ENCODE results near the gene CHRM1. TPM values are rescaled to one million over a fixed set of nuclear protein-coding genes. Genes with fewer than 3 reads are reported as not detected.

The CHRM1 gene
- total and polyA plus RNA-seq, 2 experiments from 2014 or later, result 1.4 to 1.6 TPM

DNA sequence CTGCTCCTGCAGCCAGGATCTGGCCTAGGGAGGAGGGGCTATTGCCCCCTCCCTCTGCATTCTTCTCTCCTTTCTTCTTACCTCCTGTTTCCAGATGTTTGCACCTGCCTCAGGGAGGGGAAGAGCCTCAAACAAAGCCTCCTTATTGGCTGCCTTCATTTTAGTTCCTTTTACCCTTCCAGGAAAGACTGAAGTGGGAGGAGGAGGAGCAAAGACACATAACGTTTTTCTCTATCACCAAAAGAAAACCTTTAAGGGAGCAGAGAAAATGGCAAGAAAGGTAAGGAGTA, 13.3 kb upstream of the CHRM1 start:
- no peaks in the 10 kb centered on the region for H3K36me3 ChIP-seq
- TF ChIP-seq, protein P1, sequence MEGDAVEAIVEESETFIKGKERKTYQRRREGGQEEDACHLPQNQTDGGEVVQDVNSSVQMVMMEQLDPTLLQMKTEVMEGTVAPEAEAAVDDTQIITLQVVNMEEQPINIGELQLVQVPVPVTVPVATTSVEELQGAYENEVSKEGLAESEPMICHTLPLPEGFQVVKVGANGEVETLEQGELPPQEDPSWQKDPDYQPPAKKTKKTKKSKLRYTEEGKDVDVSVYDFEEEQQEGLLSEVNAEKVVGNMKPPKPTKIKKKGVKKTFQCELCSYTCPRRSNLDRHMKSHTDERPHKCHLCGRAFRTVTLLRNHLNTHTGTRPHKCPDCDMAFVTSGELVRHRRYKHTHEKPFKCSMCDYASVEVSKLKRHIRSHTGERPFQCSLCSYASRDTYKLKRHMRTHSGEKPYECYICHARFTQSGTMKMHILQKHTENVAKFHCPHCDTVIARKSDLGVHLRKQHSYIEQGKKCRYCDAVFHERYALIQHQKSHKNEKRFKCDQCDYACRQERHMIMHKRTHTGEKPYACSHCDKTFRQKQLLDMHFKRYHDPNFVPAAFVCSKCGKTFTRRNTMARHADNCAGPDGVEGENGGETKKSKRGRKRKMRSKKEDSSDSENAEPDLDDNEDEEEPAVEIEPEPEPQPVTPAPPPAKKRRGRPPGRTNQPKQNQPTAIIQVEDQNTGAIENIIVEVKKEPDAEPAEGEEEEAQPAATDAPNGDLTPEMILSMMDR (IDR thresholded peaks at IDR 0.05; ENCODE audit: low read depth, low read length), result no peak
- H3K27me3 ChIP-seq, result no peaks in the 10 kb centered on the region
- no peaks in the 10 kb centered on the region for H3K9me3 ChIP-seq (ENCODE audit: low read depth)
- H3K27ac ChIP-seq, result no peak overlapping the region
- DNase-seq (ENCODE audit: low read depth in 1 of 2, low spot score in 1 of 2), result no peak
- H3K4me3 ChIP-seq, result no peak overlapping the region
- peaks cover 10% of the 10 kb centered on the region for H3K4me1 ChIP-seq (ENCODE audit: low read depth)

DNA sequence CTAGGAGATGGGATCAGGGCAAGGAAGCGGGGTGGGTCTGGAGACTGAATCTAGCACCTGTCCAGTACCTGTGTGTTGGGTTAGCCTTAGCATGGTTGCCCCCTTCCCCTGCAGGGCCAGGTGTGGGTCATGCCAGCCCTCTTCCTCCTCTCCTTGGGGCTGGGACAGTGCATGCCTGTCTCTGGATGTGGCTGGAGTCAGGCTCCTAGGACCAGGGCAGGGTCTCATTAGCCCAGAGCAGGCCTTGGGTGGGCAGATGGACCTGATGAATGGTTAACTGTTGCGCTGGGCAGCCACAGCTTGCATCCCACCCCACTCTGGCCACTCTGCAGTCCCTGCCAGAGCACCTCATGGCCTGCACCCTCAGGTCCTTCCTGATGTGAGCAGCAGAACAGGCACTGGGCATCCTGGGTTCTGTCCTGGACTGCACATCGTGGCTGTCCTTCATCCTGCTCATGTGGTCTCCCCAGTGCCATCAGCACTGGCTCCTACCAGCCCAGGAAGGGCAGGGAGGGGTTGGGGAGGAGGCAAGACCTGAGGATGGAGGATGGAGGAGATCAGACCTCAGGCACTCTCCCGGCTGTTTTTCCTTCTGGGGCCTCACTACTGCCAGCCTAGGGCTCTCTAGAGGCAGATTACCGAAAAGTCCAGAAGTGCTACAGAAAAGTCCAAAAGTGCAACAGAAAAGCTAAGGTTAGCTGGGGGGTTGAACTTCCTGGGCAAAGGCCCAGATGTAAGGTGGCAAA, 12.8 kb upstream of the CHRM1 start:
- no peak overlapping the region for H3K4me3 ChIP-seq
- no peak overlapping the region for H3K27ac ChIP-seq
- H3K36me3 ChIP-seq, result no peaks in the 10 kb centered on the region
- H3K4me1 ChIP-seq (ENCODE audit: low read depth), result peaks cover 10% of the 10 kb centered on the region
- TF ChIP-seq, protein P1 (IDR thresholded peaks at IDR 0.05; ENCODE audit: low read depth, low read length), result no peak
- no peaks in the 10 kb centered on the region for H3K9me3 ChIP-seq (ENCODE audit: low read depth)
- no peaks in the 10 kb centered on the region for H3K27me3 ChIP-seq
- no peak for DNase-seq (ENCODE audit: low read depth in 1 of 2, low spot score in 1 of 2)

- H3K4me1 ChIP-seq (ENCODE audit: low read depth), result peaks cover 10% of the 10 kb centered on the region
- DNase-seq (ENCODE audit: low read depth in 1 of 2, low spot score in 1 of 2), result no peak
Measured at GRCh38 chr11:62933285-62933684, 12.1 kb upstream of the CHRM1 start.

GRCh38 chr11:62931499-62932278, 10.5 kb upstream of the CHRM1 start:
- no peaks in the 10 kb centered on the region for H3K36me3 ChIP-seq
- TF ChIP-seq, protein P1 (IDR thresholded peaks at IDR 0.05; ENCODE audit: low read depth, low read length), result no peak
- H3K27ac ChIP-seq, result no peak overlapping the region
- H3K4me3 ChIP-seq, result no peak overlapping the region
- no peaks in the 10 kb centered on the region for H3K9me3 ChIP-seq (ENCODE audit: low read depth)
- no peak for DNase-seq (ENCODE audit: low read depth in 1 of 2, low spot score in 1 of 2)
- H3K4me1 ChIP-seq (ENCODE audit: low read depth), result peaks cover 15% of the 10 kb centered on the region
- H3K27me3 ChIP-seq, result peaks cover 17% of the 10 kb centered on the region

More at GRCh38 chr11:62933285-62933684, 12.1 kb upstream of the CHRM1 start:
- Histone ChIP-seq H3K9me3 (ENCODE audit: low read depth) (no peaks in the 10 kb centered on the region), H3K27ac (no peak overlapping the region), H3K36me3 (no peaks in the 10 kb centered on the region), H3K27me3 (peaks cover under 1% of the 10 kb centered on the region), H3K4me3 (no peak overlapping the region)
- TF ChIP-seq, protein P1 (IDR thresholded peaks at IDR 0.05; ENCODE audit: low read depth, low read length), result no peak

DNA sequence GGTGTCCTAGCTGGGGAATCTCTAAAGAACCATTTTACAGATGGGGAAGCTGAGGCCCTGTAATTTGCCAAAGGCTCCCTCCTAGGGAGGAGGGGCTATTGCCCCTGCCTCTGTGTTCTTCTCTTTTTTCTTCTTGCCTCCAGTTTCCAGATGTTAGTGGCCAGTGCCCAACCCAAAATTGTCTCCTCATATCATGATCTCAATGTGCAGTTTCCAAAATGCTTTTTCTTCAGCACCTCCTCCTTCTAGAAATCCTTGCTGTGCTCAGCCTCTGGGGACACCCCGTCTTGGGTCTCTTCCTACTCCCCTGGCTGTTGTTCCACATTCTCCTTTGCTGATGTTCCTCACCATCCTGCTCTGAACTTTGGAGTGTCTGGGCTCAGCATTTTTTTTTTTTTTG, 9.5 kb upstream of the CHRM1 start:
- peaks cover 20% of the 10 kb centered on the region for H3K4me1 ChIP-seq (ENCODE audit: low read depth)
- peaks cover 27% of the 10 kb centered on the region for H3K27me3 ChIP-seq
- H3K36me3 ChIP-seq, result no peaks in the 10 kb centered on the region
- H3K4me3 ChIP-seq, result no peak overlapping the region
- TF ChIP-seq, protein P1 (IDR thresholded peaks at IDR 0.05; ENCODE audit: low read depth, low read length), result no peak
- no peak overlapping the region for H3K27ac ChIP-seq
- no peaks in the 10 kb centered on the region for H3K9me3 ChIP-seq (ENCODE audit: low read depth)
- DNase-seq (ENCODE audit: low read depth in 1 of 2, low spot score in 1 of 2), result no peak
